CD4-positive, alpha-beta memory T cell (primary cell): Measurements from ENCODE around the gene CDC14C. TPM values are rescaled to one million over a fixed set of nuclear protein-coding genes. Genes with fewer than 3 reads are reported as not detected.

Source experiments
- CTCF ChIA-PET: fragments of 350-600 bp; sonication (Branson Sonifier 250); formaldehyde crosslinking; loops from one replicate; lab custom pipeline; 2021; ENCODE audit warnings: inconsistent platforms; ENCODE audit not compliant: partially characterized antibody; lab: Charles Lee
- POLR2A ChIA-PET: fragments of 350-600 bp; sonication (Branson Sonifier 250); formaldehyde crosslinking; loops from one replicate; lab custom pipeline; 2021; ENCODE audit not compliant: partially characterized antibody; lab: Charles Lee
- DNase-seq, 5 donors: peaks; one replicate each; pipeline versions ENCODE4 v3.0.0 to v3.0.0-alpha.2; 2020 to 2022; ENCODE audit warnings: mixed read lengths in 1 of 5
- H3K27ac ChIP-seq: one replicate; pipeline ENCODE4 v1.7.0; 2013; ENCODE audit warnings: low read depth, low read length
- H3K27me3 ChIP-seq: 2 replicates; pipeline ENCODE4 v1.7.0; 2013; ENCODE audit warnings: mild to moderate bottlenecking, low read length, moderate library complexity; ENCODE audit not compliant: insufficient read depth
- H3K36me3 ChIP-seq: 2 replicates; pipeline ENCODE4 v1.7.0; 2013; ENCODE audit warnings: mild to moderate bottlenecking, low read length, moderate library complexity; ENCODE audit not compliant: insufficient read depth
- H3K4me1 ChIP-seq: 2 replicates; pipeline ENCODE4 v1.7.0; 2013; ENCODE audit warnings: mild to moderate bottlenecking, low read length, moderate library complexity; ENCODE audit not compliant: insufficient read depth
- H3K4me3 ChIP-seq, 2 donors: one replicate each; pipeline ENCODE4 v1.7.0; 2013; ENCODE audit warnings: low read length in 2 of 2, mild to moderate bottlenecking in 1 of 2
- H3K9me3 ChIP-seq, 2 donors: one replicate each; pipeline ENCODE4 v1.7.0; 2013; ENCODE audit warnings: low read length in 2 of 2, control low read depth in 1 of 2; ENCODE audit not compliant: control insufficient read depth in 1 of 2
- H3K27ac Mint-ChIP-seq, 7 donors: one replicate each; pipeline ENCODE4 v1.8.0; 2020 to 2021; ENCODE audit warnings: mixed read lengths in 7 of 7, mild to moderate bottlenecking in 6 of 7, inconsistent platforms in 3 of 7, moderate library complexity in 3 of 7
- H3K27me3 Mint-ChIP-seq, 2 donors: one replicate each; pipeline ENCODE4 v1.8.0; 2020 to 2021; ENCODE audit warnings: mixed read lengths in 2 of 2
- H3K36me3 Mint-ChIP-seq, 2 donors: one replicate each; pipeline ENCODE4 v1.8.0; 2020 to 2021; ENCODE audit warnings: mixed read lengths in 2 of 2, inconsistent platforms in 1 of 2, mild to moderate bottlenecking in 1 of 2
- H3K4me1 Mint-ChIP-seq, 4 donors: one replicate each; pipeline ENCODE4 v1.8.0; 2020 to 2021; ENCODE audit warnings: mixed read lengths in 4 of 4, mild to moderate bottlenecking in 1 of 4
- H3K4me3 Mint-ChIP-seq, 8 donors: one replicate each; pipeline ENCODE4 v1.8.0; 2020 to 2021; ENCODE audit warnings: mixed read lengths in 8 of 8, mild to moderate bottlenecking in 7 of 8, moderate library complexity in 6 of 8, inconsistent platforms in 3 of 8
- H3K9me3 Mint-ChIP-seq, 8 donors: one replicate each; pipeline ENCODE4 v1.8.0; 2020 to 2021; ENCODE audit warnings: mixed read lengths in 8 of 8, mild to moderate bottlenecking in 5 of 8, inconsistent platforms in 3 of 8, moderate library complexity in 1 of 8
- intact Hi-C: fragments of 100-400 bp; cut with micrococcal nuclease; formaldehyde crosslinking; loops from one replicate; pipeline ENCODE4 v1.15.1; 2023
- polyA plus RNA-seq, 2 donors: library from polyadenylated mRNA; unstranded; fragments of 300-500 nt; fragmentation: Illumina TruSeq; gene quantifications; one replicate each; pipeline ENCODE4 v1.2.3, GENCODE V29; 2021
- total RNA-seq, 2 experiments: library from RNA; stranded (reverse); gene quantifications; one replicate each; pipeline ENCODE4 v1.2.3, GENCODE V29; 2021

Gene CDC14C
- not detected for total RNA-seq
- polyA plus RNA-seq: not detected

- POLR2A ChIA-PET: no interaction called here
- no peak within 1 kb of the TSS for H3K27ac Mint-ChIP-seq
- no peak within 1 kb of the TSS for H3K4me3 Mint-ChIP-seq
- H3K4me1 Mint-ChIP-seq: no peaks in the 10 kb centered on the region
- Histone ChIP-seq H3K27ac (no peak within 1 kb of the TSS), H3K27me3 (no peaks in the 10 kb centered on the region), H3K4me3 (no peak within 1 kb of the TSS), H3K36me3 (no peaks in the 10 kb centered on the region), H3K9me3 (no peaks in the 10 kb centered on the region), H3K4me1 (no peaks in the 10 kb centered on the region)
- peaks cover 0 to 4% (median 2%) of the 10 kb centered on the region in 8 donors for H3K9me3 Mint-ChIP-seq
- CTCF ChIA-PET: no interaction called here
- no peak for DNase-seq
- no peaks in the 10 kb centered on the region for H3K36me3 Mint-ChIP-seq
- no peaks in the 10 kb centered on the region for H3K27me3 Mint-ChIP-seq
- intact Hi-C loops: no loop called here
Observed at GRCh38 chr7:48924433-48924832, at the start of gene CDC14C. Gene CDC14C, plus strand, starts transcription at chr7:48924547. Its CDS starts 126 bp downstream, at chr7:48924673.

- no peak overlapping the region for H3K27ac ChIP-seq
- ChIA-PET POLR2A (no interaction called here), CTCF (no interaction called here)
- H3K36me3 ChIP-seq: no peaks in the 10 kb centered on the region
- H3K27me3 Mint-ChIP-seq: no peaks in the 10 kb centered on the region
- no peaks in the 10 kb centered on the region for H3K4me1 ChIP-seq
- no peaks in the 10 kb centered on the region for H3K36me3 Mint-ChIP-seq
- no peak overlapping the region for H3K4me3 Mint-ChIP-seq
- no peak overlapping the region for H3K27ac Mint-ChIP-seq
- H3K9me3 ChIP-seq: no peaks in the 10 kb centered on the region
- intact Hi-C loops: no loop called here
- peaks cover 0 to 5% (median 1%) of the 10 kb centered on the region in 8 donors for H3K9me3 Mint-ChIP-seq
- H3K27me3 ChIP-seq: no peaks in the 10 kb centered on the region
- no peak for DNase-seq
- H3K4me3 ChIP-seq: no peak overlapping the region
- H3K4me1 Mint-ChIP-seq: no peaks in the 10 kb centered on the region
Observed at GRCh38 chr7:48875045-48875916, 49.1 kb upstream of the CDC14C start.

- Histone ChIP-seq H3K27me3 (no peaks in the 10 kb centered on the region), H3K4me3 (no peak overlapping the region), H3K9me3 (no peaks in the 10 kb centered on the region), H3K36me3 (no peaks in the 10 kb centered on the region), H3K4me1 (no peaks in the 10 kb centered on the region), H3K27ac (no peak overlapping the region)
- DNase-seq: no peak
- Mint-ChIP-seq H3K4me1 (no peaks in the 10 kb centered on the region), H3K4me3 (no peak overlapping the region), H3K9me3 (peaks cover 0 to 7% (median 3%) of the 10 kb centered on the region in 8 donors), H3K27me3 (no peaks in the 10 kb centered on the region), H3K36me3 (no peaks in the 10 kb centered on the region), H3K27ac (no peak overlapping the region)
- ChIA-PET CTCF (no interaction called here), POLR2A (no interaction called here)
- intact Hi-C loops: no loop called here
Observed at GRCh38 chr7:48876087-48876486, 48.3 kb upstream of the CDC14C start.

GRCh38 chr7:48880851-48881250 lies 43.5 kb upstream of the CDC14C start:
- Mint-ChIP-seq H3K4me3 (no peak overlapping the region), H3K36me3 (no peaks in the 10 kb centered on the region), H3K27me3 (no peaks in the 10 kb centered on the region), H3K9me3 (peaks cover 0 to 13% (median 9%) of the 10 kb centered on the region in 8 donors), H3K27ac (no peak overlapping the region), H3K4me1 (no peaks in the 10 kb centered on the region)
- intact Hi-C loops: no loop called here
- Histone ChIP-seq H3K4me3 (no peak overlapping the region), H3K36me3 (no peaks in the 10 kb centered on the region), H3K27me3 (no peaks in the 10 kb centered on the region), H3K9me3 (no peaks in the 10 kb centered on the region), H3K27ac (no peak overlapping the region), H3K4me1 (no peaks in the 10 kb centered on the region)
- DNase-seq: no peak
- POLR2A ChIA-PET: no interaction called here
- CTCF ChIA-PET: no interaction called here

- CTCF ChIA-PET: no interaction called here
Observed at GRCh38 chr7:48887500-48887899, 36.8 kb upstream of the CDC14C start.

GRCh38 chr7:48894574-48894973 lies 29.8 kb upstream of the CDC14C start:
- H3K4me3 ChIP-seq: no peak overlapping the region
- Mint-ChIP-seq H3K9me3 (peaks cover 0 to 25% (median 9%) of the 10 kb centered on the region in 8 donors), H3K4me1 (no peaks in the 10 kb centered on the region), H3K4me3 (no peak overlapping the region), H3K36me3 (no peaks in the 10 kb centered on the region), H3K27ac (no peak overlapping the region), H3K27me3 (no peaks in the 10 kb centered on the region)
- intact Hi-C loops: no loop called here
- no peaks in the 10 kb centered on the region for H3K27me3 ChIP-seq
- H3K36me3 ChIP-seq: no peaks in the 10 kb centered on the region
- POLR2A ChIA-PET: no interaction called here
- H3K27ac ChIP-seq: no peak overlapping the region
- DNase-seq: no peak
- CTCF ChIA-PET: no interaction called here
- no peaks in the 10 kb centered on the region for H3K9me3 ChIP-seq
- no peaks in the 10 kb centered on the region for H3K4me1 ChIP-seq

More at GRCh38 chr7:48887500-48887899, 36.8 kb upstream of the CDC14C start:
- Mint-ChIP-seq H3K27ac (no peak overlapping the region), H3K4me1 (no peaks in the 10 kb centered on the region), H3K9me3 (peaks cover 0 to 36% (median 16%) of the 10 kb centered on the region in 8 donors), H3K27me3 (no peaks in the 10 kb centered on the region), H3K4me3 (no peak overlapping the region), H3K36me3 (no peaks in the 10 kb centered on the region)
- H3K27me3 ChIP-seq: no peaks in the 10 kb centered on the region
- no peaks in the 10 kb centered on the region for H3K36me3 ChIP-seq
- H3K4me3 ChIP-seq: no peak overlapping the region
- no peaks in the 10 kb centered on the region for H3K4me1 ChIP-seq
- POLR2A ChIA-PET: no interaction called here
- no peak for DNase-seq
- no peaks in the 10 kb centered on the region for H3K9me3 ChIP-seq
- no peak overlapping the region for H3K27ac ChIP-seq
- intact Hi-C loops: no loop called here

GRCh38 chr7:48899932-48900331 lies 24.4 kb upstream of the CDC14C start:
- POLR2A ChIA-PET: no interaction called here

More at GRCh38 chr7:48899932-48900331, 24.4 kb upstream of the CDC14C start:
- intact Hi-C loops: no loop called here
- Mint-ChIP-seq H3K4me1 (no peaks in the 10 kb centered on the region), H3K27ac (no peak overlapping the region), H3K9me3 (peaks cover 0 to 9% (median 4%) of the 10 kb centered on the region in 8 donors), H3K27me3 (no peaks in the 10 kb centered on the region), H3K36me3 (no peaks in the 10 kb centered on the region), H3K4me3 (no peak overlapping the region)
- no peaks in the 10 kb centered on the region for H3K4me1 ChIP-seq
- H3K4me3 ChIP-seq: no peak overlapping the region
- CTCF ChIA-PET: no interaction called here
- H3K36me3 ChIP-seq: no peaks in the 10 kb centered on the region
- no peaks in the 10 kb centered on the region for H3K27me3 ChIP-seq
- no peak for DNase-seq
- H3K27ac ChIP-seq: no peak overlapping the region
- H3K9me3 ChIP-seq: no peaks in the 10 kb centered on the region
